ENCODE data around the gene GTF3C1. TPM values are rescaled to one million over a fixed set of nuclear protein-coding genes. Genes with fewer than 3 reads are reported as not detected.

GTF3C1 gene
- total RNA-seq, 2 donors from 2014 or later = 51.9 to 83.2 TPM

GRCh38 chr16:27538528-27538927, 11.2 kb downstream of the GTF3C1 start:
- no peaks in the 10 kb centered on the region for H3K9me3 ChIP-seq
- TF ChIP-seq, protein P1, sequence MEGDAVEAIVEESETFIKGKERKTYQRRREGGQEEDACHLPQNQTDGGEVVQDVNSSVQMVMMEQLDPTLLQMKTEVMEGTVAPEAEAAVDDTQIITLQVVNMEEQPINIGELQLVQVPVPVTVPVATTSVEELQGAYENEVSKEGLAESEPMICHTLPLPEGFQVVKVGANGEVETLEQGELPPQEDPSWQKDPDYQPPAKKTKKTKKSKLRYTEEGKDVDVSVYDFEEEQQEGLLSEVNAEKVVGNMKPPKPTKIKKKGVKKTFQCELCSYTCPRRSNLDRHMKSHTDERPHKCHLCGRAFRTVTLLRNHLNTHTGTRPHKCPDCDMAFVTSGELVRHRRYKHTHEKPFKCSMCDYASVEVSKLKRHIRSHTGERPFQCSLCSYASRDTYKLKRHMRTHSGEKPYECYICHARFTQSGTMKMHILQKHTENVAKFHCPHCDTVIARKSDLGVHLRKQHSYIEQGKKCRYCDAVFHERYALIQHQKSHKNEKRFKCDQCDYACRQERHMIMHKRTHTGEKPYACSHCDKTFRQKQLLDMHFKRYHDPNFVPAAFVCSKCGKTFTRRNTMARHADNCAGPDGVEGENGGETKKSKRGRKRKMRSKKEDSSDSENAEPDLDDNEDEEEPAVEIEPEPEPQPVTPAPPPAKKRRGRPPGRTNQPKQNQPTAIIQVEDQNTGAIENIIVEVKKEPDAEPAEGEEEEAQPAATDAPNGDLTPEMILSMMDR (IDR thresholded peaks at IDR 0.05) = no peak
- H3K4me3 ChIP-seq = no peak overlapping the region
- no peaks in the 10 kb centered on the region for H3K4me1 ChIP-seq (ENCODE audit: control insufficient read depth in 1 of 2, low read depth in 2 of 2)
- DNase-seq (ENCODE audit: low spot score) = no peak
- no peaks in the 10 kb centered on the region for H3K27me3 ChIP-seq (replicated peaks; ENCODE audit: insufficient read depth)
- peaks cover 69% of the 10 kb centered on the region for H3K36me3 ChIP-seq
- no peak for ATAC-seq (ENCODE audit: insufficient number of reproducible peaks, low FRiP score, low read depth)
- no peak overlapping the region for H3K27ac ChIP-seq

DNA sequence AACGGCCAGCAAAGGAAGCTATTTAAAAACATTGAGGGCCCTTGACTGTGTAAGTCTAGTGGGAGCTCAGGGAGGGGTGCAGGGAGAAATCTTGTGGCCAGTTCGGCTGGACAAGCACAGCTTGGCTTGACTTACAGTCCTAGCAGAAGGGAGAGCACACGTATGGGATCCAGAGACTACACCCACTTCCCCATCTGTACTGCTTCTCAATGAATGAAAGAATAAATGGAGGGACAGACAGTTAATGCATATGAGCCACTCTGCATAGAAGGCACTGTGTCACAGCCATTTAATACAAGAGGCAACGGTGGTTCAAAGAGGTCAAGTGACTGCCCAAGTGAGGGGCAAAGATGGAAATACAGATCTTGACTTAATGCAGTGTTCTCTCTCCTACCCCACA, 15.5 kb downstream of the GTF3C1 start:
- ATAC-seq (ENCODE audit: insufficient number of reproducible peaks, low FRiP score, low read depth) = no peak
- H3K4me3 ChIP-seq = no peak overlapping the region
- H3K27me3 ChIP-seq (replicated peaks; ENCODE audit: insufficient read depth) = no peaks in the 10 kb centered on the region
- DNase-seq (ENCODE audit: low spot score) = no peak
- no peak overlapping the region for H3K27ac ChIP-seq
- peaks cover 57% of the 10 kb centered on the region for H3K36me3 ChIP-seq
- H3K9me3 ChIP-seq = no peaks in the 10 kb centered on the region
- no peaks in the 10 kb centered on the region for H3K4me1 ChIP-seq (ENCODE audit: control insufficient read depth in 1 of 2, low read depth in 2 of 2)
- TF ChIP-seq, protein P1 (IDR thresholded peaks at IDR 0.05) = no peak

DNA sequence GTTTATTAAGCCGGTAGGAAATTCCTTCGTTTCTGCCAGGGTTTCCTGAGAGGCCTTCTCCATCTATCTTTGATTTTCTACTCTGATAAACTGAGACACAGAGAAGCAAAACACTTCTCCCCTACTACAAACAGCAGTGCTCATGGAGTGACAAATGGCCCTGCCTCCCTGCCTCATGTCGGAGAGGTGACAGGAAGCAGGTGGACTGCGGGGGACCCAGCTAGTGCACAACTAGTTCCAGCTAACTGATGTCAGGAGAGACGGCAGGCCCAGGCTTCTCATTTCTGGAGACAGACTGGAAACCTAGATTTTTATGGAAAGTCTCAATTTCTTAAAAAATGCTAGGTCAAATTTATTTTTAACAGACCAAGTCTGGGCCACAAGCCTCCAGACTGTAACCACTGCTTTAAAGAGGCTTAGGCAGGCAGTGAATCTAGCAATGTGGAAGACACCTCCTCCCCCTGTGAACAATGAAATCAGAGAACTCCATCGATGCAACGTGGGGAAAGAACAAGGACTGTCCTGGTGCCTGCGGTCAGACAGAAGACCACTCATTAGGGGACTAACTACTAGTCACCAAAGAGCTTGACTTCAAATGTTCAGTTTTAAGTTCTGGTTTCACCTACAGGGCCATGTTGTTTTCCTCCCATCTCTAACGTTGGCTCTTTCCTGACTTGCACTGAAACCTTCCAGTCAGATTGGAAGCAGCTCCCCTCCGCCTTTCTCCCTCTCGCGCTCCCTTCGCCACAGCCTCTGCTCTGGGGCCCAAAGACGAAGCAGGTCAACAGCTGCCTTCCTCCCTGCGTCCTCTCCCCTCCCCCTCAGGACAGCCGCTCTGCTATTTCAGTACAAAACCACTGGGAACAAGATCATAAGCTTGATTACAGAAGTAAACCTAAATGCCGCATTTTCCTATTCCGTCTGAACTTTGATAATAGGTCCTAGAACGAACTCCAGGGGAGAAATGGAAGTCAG, 17.6 kb downstream of the GTF3C1 start:
- Histone ChIP-seq H3K27ac (no peak overlapping the region), H3K4me1 (ENCODE audit: control insufficient read depth in 1 of 2, low read depth in 2 of 2) (no peaks in the 10 kb centered on the region), H3K4me3 (no peak overlapping the region), H3K9me3 (no peaks in the 10 kb centered on the region), H3K36me3 (peaks cover 64% of the 10 kb centered on the region), H3K27me3 (replicated peaks; ENCODE audit: insufficient read depth) (no peaks in the 10 kb centered on the region)
- TF ChIP-seq, protein P1 (IDR thresholded peaks at IDR 0.05) = no peak
- DNase-seq (ENCODE audit: low spot score) = no peak
- ATAC-seq (ENCODE audit: insufficient number of reproducible peaks, low FRiP score, low read depth) = no peak

DNA sequence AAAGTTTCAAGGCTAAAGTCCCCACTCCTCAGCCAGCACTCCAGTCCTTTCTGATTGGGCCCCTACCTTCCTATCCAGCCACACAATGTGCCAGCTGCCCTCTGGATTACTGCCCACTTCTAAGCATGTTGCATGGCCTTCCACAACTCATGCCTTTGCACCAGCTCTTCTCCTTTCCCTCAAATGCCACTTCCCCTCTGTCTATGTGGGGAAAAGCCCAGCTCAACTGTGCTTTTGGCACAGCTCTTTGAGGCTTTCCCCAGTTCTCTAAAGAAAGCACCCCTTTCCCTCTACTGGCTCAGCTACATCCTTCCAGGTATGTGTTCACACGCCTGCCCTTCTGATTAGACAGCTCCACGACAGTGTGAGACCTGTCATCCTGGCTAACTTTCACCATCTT, 18.5 kb downstream of the GTF3C1 start:
- Histone ChIP-seq H3K27me3 (replicated peaks; ENCODE audit: insufficient read depth) (no peaks in the 10 kb centered on the region), H3K27ac (no peak overlapping the region), H3K4me3 (no peak overlapping the region), H3K9me3 (no peaks in the 10 kb centered on the region), H3K36me3 (peaks cover 63% of the 10 kb centered on the region), H3K4me1 (ENCODE audit: control insufficient read depth in 1 of 2, low read depth in 2 of 2) (no peaks in the 10 kb centered on the region)
- DNase-seq (ENCODE audit: low spot score) (no peak), ATAC-seq (ENCODE audit: insufficient number of reproducible peaks, low FRiP score, low read depth) (no peak)
- TF ChIP-seq, protein P1 (IDR thresholded peaks at IDR 0.05) = no peak

GRCh38 chr16:27529962-27530361, 19.8 kb downstream of the GTF3C1 start:
- ATAC-seq (ENCODE audit: insufficient number of reproducible peaks, low FRiP score, low read depth) (no peak), DNase-seq (ENCODE audit: low spot score) (no peak)
- H3K27ac ChIP-seq = no peak overlapping the region
- H3K4me3 ChIP-seq = no peak overlapping the region
- H3K36me3 ChIP-seq = peaks cover 71% of the 10 kb centered on the region
- H3K4me1 ChIP-seq (ENCODE audit: control insufficient read depth in 1 of 2, low read depth in 2 of 2) = no peaks in the 10 kb centered on the region
- H3K9me3 ChIP-seq = no peaks in the 10 kb centered on the region
- no peaks in the 10 kb centered on the region for H3K27me3 ChIP-seq (replicated peaks; ENCODE audit: insufficient read depth)
- TF ChIP-seq, protein P1 (IDR thresholded peaks at IDR 0.05) = no peak

Measured in thoracic aorta (tissue), 2 donors.